OCI-LY1 (cell line): ENCODE measurements around the gene GPR180.
A peak's percentile ranks its signal among the peaks of the same experiment; 100 is the strongest.

Source experiments
- H2AFZ ChIP-seq: fragments of 200-600 bp; sonication (generic), shearing (Covaris generic); 2 replicates; pipeline ENCODE4 v1.6.0; 2014; ENCODE audit warnings: antibody characterized with exemption, mild to moderate bottlenecking, low read length
- H3F3A ChIP-seq: fragments of 200-600 bp; sonication (generic), shearing (Covaris generic); 2 replicates; pipeline ENCODE4 v1.6.0; 2014; ENCODE audit warnings: mild to moderate bottlenecking, antibody characterized with exemption, low read length, moderate library complexity; ENCODE audit not compliant: insufficient read depth
- H3K27ac ChIP-seq: fragments of 200-600 bp; sonication (generic); 2 replicates; pipeline ENCODE4 v1.5.1; 2014; ENCODE audit warnings: low read length, mixed run types, mild to moderate bottlenecking, low read depth; ENCODE audit not compliant: poor library complexity, severe bottlenecking
- H3K27me3 ChIP-seq: fragments of 200-600 bp; sonication (generic); 2 replicates; pipeline ENCODE4 v1.6.0; 2014; ENCODE audit warnings: antibody characterized with exemption, mild to moderate bottlenecking, low read length, moderate library complexity; ENCODE audit not compliant: insufficient read depth
- H3K36me3 ChIP-seq: fragments of 200-600 bp; sonication (generic); 2 replicates; pipeline ENCODE4 v1.6.1; 2014; ENCODE audit warnings: mild to moderate bottlenecking, antibody characterized with exemption, low read length, moderate library complexity, mixed read lengths; ENCODE audit not compliant: insufficient read depth
- H3K4me1 ChIP-seq: fragments of 200-600 bp; sonication (generic); 2 replicates; pipeline ENCODE4 v1.5.1; 2014; ENCODE audit warnings: mild to moderate bottlenecking, low read length, moderate library complexity; ENCODE audit not compliant: insufficient read depth, severe bottlenecking
- H3K4me2 ChIP-seq: fragments of 200-600 bp; sonication (generic), shearing (Covaris generic); 2 replicates; pipeline ENCODE4 v1.6.1; 2014; ENCODE audit warnings: low read length
- H3K4me3 ChIP-seq: fragments of 200-600 bp; sonication (generic); 2 replicates; pipeline ENCODE4 v1.5.1; 2014; ENCODE audit warnings: low read length, low read depth, mild to moderate bottlenecking, mixed read lengths; ENCODE audit not compliant: poor library complexity, severe bottlenecking
- H3K79me2 ChIP-seq: fragments of 200-600 bp; shearing (Covaris generic); 2 replicates; pipeline ENCODE4 v1.6.1; 2016; ENCODE audit warnings: mixed run types, low read length, mixed read lengths; ENCODE audit not compliant: insufficient read depth
- H3K9ac ChIP-seq: fragments of 200-600 bp; sonication (generic), shearing (Covaris generic); 2 replicates; pipeline ENCODE4 v1.6.1; 2014; ENCODE audit warnings: mild to moderate bottlenecking, low read length, mixed read lengths
- H3K9me2 ChIP-seq: fragments of 200-600 bp; sonication (generic), shearing (Covaris generic); 2 replicates; pipeline ENCODE4 v1.6.1; 2014; ENCODE audit warnings: low read depth, mild to moderate bottlenecking, low read length, mixed read lengths
- H3K9me3 ChIP-seq: fragments of 200-600 bp; shearing (Covaris generic); 2 replicates; pipeline ENCODE4 v1.6.1; 2014; ENCODE audit warnings: low read length, mixed read lengths
- H4K20me1 ChIP-seq: fragments of 200-600 bp; sonication (generic), shearing (Covaris generic); 2 replicates; pipeline ENCODE4 v1.6.0; 2016; ENCODE audit warnings: mild to moderate bottlenecking, low read length; ENCODE audit not compliant: insufficient read depth
- EZH2 ChIP-seq: fragments of 200-600 bp; sonication (generic), shearing (Covaris generic); IDR thresholded peaks from 2 replicates; pipeline ENCODE4 v1.8.0; 2017; ENCODE audit warnings: borderline replicate concordance, mixed run types, mild to moderate bottlenecking, antibody characterized with exemption, low read length, moderate library complexity, mixed read lengths
- TF ChIP-seq, protein P1 (sequence below): fragments of 200-600 bp; sonication (generic), shearing (Covaris generic); IDR thresholded peaks from 2 replicates; pipeline ENCODE4 v1.5.1; 2017; ENCODE audit warnings: mild to moderate bottlenecking, antibody characterized with exemption, low read length, moderate library complexity, mixed read lengths

GPR180 gene

DNA sequence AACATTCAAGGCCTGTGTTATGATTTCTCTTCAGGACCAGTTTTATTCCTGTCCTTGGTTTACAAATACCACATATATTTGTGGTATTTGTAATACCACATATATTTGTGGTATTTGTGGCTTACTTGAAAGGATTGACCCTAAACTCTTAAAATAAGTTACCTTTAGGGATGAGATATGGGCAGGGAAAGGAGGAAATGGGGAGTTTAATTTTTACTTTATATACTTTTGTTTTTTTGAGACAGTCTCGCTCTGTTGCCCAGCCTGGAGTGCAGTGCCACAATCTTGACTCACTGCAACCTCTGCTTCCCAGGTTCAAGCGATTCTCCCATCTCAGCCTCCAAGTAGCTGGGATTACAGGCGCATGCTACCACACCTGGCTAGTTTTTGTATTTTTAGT lies 3.4 kb upstream of the GPR180 start:
- Histone ChIP-seq H3K4me1 (peaks cover 40% of the 10 kb centered on the region), H3K9me3 (no peaks in the 10 kb centered on the region), H3K4me2 (no peak overlapping the region), H3K4me3 (no peak overlapping the region), H3F3A (peaks cover 10% of the 10 kb centered on the region), H2AFZ (no peak overlapping the region), H3K79me2 (peaks cover 37% of the 10 kb centered on the region), H3K27me3 (no peaks in the 10 kb centered on the region), H4K20me1 (no peaks in the 10 kb centered on the region), H3K9me2 (no peaks in the 10 kb centered on the region), H3K9ac (no peak overlapping the region), H3K36me3 (peaks cover 8% of the 10 kb centered on the region; the same call in 1 of the 2 replicates), H3K27ac (peak overlapping the region; percentile 31)
- TF ChIP-seq EZH2, result no peak
- TF ChIP-seq, protein P1, sequence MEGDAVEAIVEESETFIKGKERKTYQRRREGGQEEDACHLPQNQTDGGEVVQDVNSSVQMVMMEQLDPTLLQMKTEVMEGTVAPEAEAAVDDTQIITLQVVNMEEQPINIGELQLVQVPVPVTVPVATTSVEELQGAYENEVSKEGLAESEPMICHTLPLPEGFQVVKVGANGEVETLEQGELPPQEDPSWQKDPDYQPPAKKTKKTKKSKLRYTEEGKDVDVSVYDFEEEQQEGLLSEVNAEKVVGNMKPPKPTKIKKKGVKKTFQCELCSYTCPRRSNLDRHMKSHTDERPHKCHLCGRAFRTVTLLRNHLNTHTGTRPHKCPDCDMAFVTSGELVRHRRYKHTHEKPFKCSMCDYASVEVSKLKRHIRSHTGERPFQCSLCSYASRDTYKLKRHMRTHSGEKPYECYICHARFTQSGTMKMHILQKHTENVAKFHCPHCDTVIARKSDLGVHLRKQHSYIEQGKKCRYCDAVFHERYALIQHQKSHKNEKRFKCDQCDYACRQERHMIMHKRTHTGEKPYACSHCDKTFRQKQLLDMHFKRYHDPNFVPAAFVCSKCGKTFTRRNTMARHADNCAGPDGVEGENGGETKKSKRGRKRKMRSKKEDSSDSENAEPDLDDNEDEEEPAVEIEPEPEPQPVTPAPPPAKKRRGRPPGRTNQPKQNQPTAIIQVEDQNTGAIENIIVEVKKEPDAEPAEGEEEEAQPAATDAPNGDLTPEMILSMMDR, result no peak

GRCh38 chr13:94599877-94600276 lies 1.8 kb upstream of the GPR180 start:
- Histone ChIP-seq H3K4me3 (no peak overlapping the region), H3K79me2 (peaks cover 22% of the 10 kb centered on the region), H3K9me2 (no peaks in the 10 kb centered on the region), H3F3A (peaks cover 10% of the 10 kb centered on the region), H3K36me3 (no peaks in the 10 kb centered on the region), H2AFZ (no peak overlapping the region), H3K4me2 (no peak overlapping the region), H4K20me1 (no peaks in the 10 kb centered on the region), H3K27me3 (no peaks in the 10 kb centered on the region), H3K9me3 (no peaks in the 10 kb centered on the region), H3K27ac (no peak overlapping the region), H3K4me1 (peaks cover 25% of the 10 kb centered on the region), H3K9ac (no peak overlapping the region)
- TF ChIP-seq, protein P1, result no peak
- no peak for TF ChIP-seq EZH2

DNA sequence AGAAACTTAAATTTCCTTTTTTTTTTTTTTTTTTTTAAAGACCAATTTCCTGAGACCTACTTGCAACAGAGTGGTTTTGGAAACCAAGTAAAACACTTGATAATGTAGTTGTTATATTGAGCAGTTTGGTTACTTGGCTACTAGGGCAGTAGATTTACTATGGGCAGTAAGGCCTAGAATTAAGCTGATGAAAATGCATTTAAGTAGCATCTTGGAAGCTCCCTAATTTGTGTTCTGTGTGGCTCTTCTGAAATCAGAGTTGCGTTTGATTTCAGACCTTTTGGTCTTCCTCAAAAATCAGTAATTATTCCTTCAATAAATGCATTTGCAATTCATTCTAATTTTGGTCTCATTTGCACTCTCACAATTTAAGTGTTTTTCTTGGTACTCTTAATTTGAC lies 810 bp downstream of the GPR180 start:
- Histone ChIP-seq H3K27ac (peak overlapping the region; percentile 14), H3K9ac (peak overlapping the region; percentile 66), H3K4me1 (peaks cover 14% of the 10 kb centered on the region), H3K36me3 (peaks cover 25% of the 10 kb centered on the region), H3K4me3 (peak overlapping the region; percentile 68), H2AFZ (no peak overlapping the region), H3K9me2 (no peaks in the 10 kb centered on the region), H4K20me1 (no peaks in the 10 kb centered on the region), H3K4me2 (peak overlapping the region; percentile 82), H3K27me3 (no peaks in the 10 kb centered on the region), H3K79me2 (peaks cover 13% of the 10 kb centered on the region), H3F3A (peaks cover 8% of the 10 kb centered on the region), H3K9me3 (no peaks in the 10 kb centered on the region)
- TF ChIP-seq EZH2, result no peak
- TF ChIP-seq, protein P1, result no peak
